ENCODE data around the gene KCNA5. TPM values are rescaled to one million over a fixed set of nuclear protein-coding genes. Genes with fewer than 3 reads are reported as not detected.
A peak's percentile ranks its signal among the peaks of the same experiment; 100 is the strongest.

KCNA5 gene
- total RNA-seq, 1 experiment from 2014 or later: not detected

GRCh38 chr12:5016526-5016925, 27.2 kb upstream of the KCNA5 start:
- Histone ChIP-seq H3K27ac (no peak overlapping the region), H3K27me3 (replicated peaks) (peaks cover 24% of the 10 kb centered on the region)
- no peak for DNase-seq (ENCODE audit: low read depth in 1 of 2, low spot score in 2 of 2)

GRCh38 chr12:5017638-5018348, 25.9 kb upstream of the KCNA5 start:
- H3K27ac ChIP-seq: no peak overlapping the region
- H3K4me3 ChIP-seq: no peak overlapping the region
- H3K9me3 ChIP-seq (replicated peaks): no peaks in the 10 kb centered on the region
- no peaks in the 10 kb centered on the region for H3K36me3 ChIP-seq
- peaks cover 12% of the 10 kb centered on the region for H3K27me3 ChIP-seq (replicated peaks)
- DNase-seq (ENCODE audit: low read depth in 1 of 2, low spot score in 2 of 2): no peak
- no peaks in the 10 kb centered on the region for H3K4me1 ChIP-seq (replicated peaks)

More at GRCh38 chr12:5016526-5016925, 27.2 kb upstream of the KCNA5 start:
- Histone ChIP-seq H3K4me3 (no peak overlapping the region), H3K4me1 (replicated peaks) (no peaks in the 10 kb centered on the region), H3K36me3 (no peaks in the 10 kb centered on the region), H3K9me3 (replicated peaks) (no peaks in the 10 kb centered on the region)

GRCh38 chr12:5018677-5019076, 25.0 kb upstream of the KCNA5 start:
- Histone ChIP-seq H3K36me3 (no peaks in the 10 kb centered on the region), H3K4me1 (replicated peaks) (no peaks in the 10 kb centered on the region), H3K9me3 (replicated peaks) (no peaks in the 10 kb centered on the region), H3K27ac (no peak overlapping the region), H3K4me3 (no peak overlapping the region), H3K27me3 (replicated peaks) (peaks cover 6% of the 10 kb centered on the region)
- no peak for DNase-seq (ENCODE audit: low read depth in 1 of 2, low spot score in 2 of 2)

GRCh38 chr12:5022025-5022424, 21.7 kb upstream of the KCNA5 start:
- H3K27me3 ChIP-seq (replicated peaks): no peaks in the 10 kb centered on the region; the same call in 1 of the 2 replicates

GRCh38 chr12:5022465-5023061, 21.1 kb upstream of the KCNA5 start:
- Histone ChIP-seq H3K4me3 (no peak overlapping the region), H3K9me3 (replicated peaks) (no peaks in the 10 kb centered on the region), H3K4me1 (replicated peaks) (no peaks in the 10 kb centered on the region), H3K27me3 (replicated peaks) (peaks cover 3% of the 10 kb centered on the region; the same call in 1 of the 2 replicates), H3K27ac (no peak overlapping the region), H3K36me3 (no peaks in the 10 kb centered on the region)
- peak in 1 of 2 experiments; percentile 32 for DNase-seq (ENCODE audit: low read depth in 1 of 2, low spot score in 2 of 2)

More at GRCh38 chr12:5022025-5022424, 21.7 kb upstream of the KCNA5 start:
- Histone ChIP-seq H3K27ac (no peak overlapping the region), H3K9me3 (replicated peaks) (no peaks in the 10 kb centered on the region), H3K4me3 (no peak overlapping the region), H3K4me1 (replicated peaks) (no peaks in the 10 kb centered on the region), H3K36me3 (no peaks in the 10 kb centered on the region)
- DNase-seq (ENCODE audit: low read depth in 1 of 2, low spot score in 2 of 2): no peak

GRCh38 chr12:5023842-5024241, 19.8 kb upstream of the KCNA5 start:
- H3K36me3 ChIP-seq: no peaks in the 10 kb centered on the region
- no peak for DNase-seq (ENCODE audit: low read depth in 1 of 2, low spot score in 2 of 2)
- no peaks in the 10 kb centered on the region for H3K9me3 ChIP-seq (replicated peaks)
- no peak overlapping the region for H3K27ac ChIP-seq
- no peaks in the 10 kb centered on the region for H3K4me1 ChIP-seq (replicated peaks)
- peaks cover 3% of the 10 kb centered on the region; the same call in 1 of the 2 replicates for H3K27me3 ChIP-seq (replicated peaks)
- H3K4me3 ChIP-seq: no peak overlapping the region

GRCh38 chr12:5026342-5026938, 17.2 kb upstream of the KCNA5 start:
- no peak for DNase-seq (ENCODE audit: low read depth in 1 of 2, low spot score in 2 of 2)
- H3K4me3 ChIP-seq: no peak overlapping the region
- H3K4me1 ChIP-seq (replicated peaks): no peaks in the 10 kb centered on the region

GRCh38 chr12:5027046-5027821, 16.4 kb upstream of the KCNA5 start:
- no peak overlapping the region for H3K27ac ChIP-seq
- peaks cover 7% of the 10 kb centered on the region for H3K27me3 ChIP-seq (replicated peaks)
- H3K36me3 ChIP-seq: no peaks in the 10 kb centered on the region
- no peak overlapping the region for H3K4me3 ChIP-seq
- no peaks in the 10 kb centered on the region for H3K4me1 ChIP-seq (replicated peaks)
- DNase-seq (ENCODE audit: low read depth in 1 of 2, low spot score in 2 of 2): no peak
- H3K9me3 ChIP-seq (replicated peaks): no peaks in the 10 kb centered on the region

More at GRCh38 chr12:5026342-5026938, 17.2 kb upstream of the KCNA5 start:
- H3K27ac ChIP-seq: no peak overlapping the region
- H3K36me3 ChIP-seq: no peaks in the 10 kb centered on the region
- peaks cover 7% of the 10 kb centered on the region for H3K27me3 ChIP-seq (replicated peaks)
- no peaks in the 10 kb centered on the region for H3K9me3 ChIP-seq (replicated peaks)

GRCh38 chr12:5030066-5030465, 13.6 kb upstream of the KCNA5 start:
- H3K4me3 ChIP-seq: no peak overlapping the region
- H3K36me3 ChIP-seq: no peaks in the 10 kb centered on the region
- no peak for DNase-seq (ENCODE audit: low read depth in 1 of 2, low spot score in 2 of 2)
- no peaks in the 10 kb centered on the region for H3K9me3 ChIP-seq (replicated peaks)
- no peak overlapping the region for H3K27ac ChIP-seq
- peaks cover 7% of the 10 kb centered on the region for H3K27me3 ChIP-seq (replicated peaks)
- H3K4me1 ChIP-seq (replicated peaks): no peaks in the 10 kb centered on the region

GRCh38 chr12:5031242-5031641, 12.4 kb upstream of the KCNA5 start:
- H3K36me3 ChIP-seq: no peaks in the 10 kb centered on the region
- H3K9me3 ChIP-seq (replicated peaks): no peaks in the 10 kb centered on the region
- DNase-seq (ENCODE audit: low read depth in 1 of 2, low spot score in 2 of 2): no peak
- H3K4me1 ChIP-seq (replicated peaks): no peaks in the 10 kb centered on the region
- H3K27me3 ChIP-seq (replicated peaks): peaks cover 7% of the 10 kb centered on the region
- no peak overlapping the region for H3K27ac ChIP-seq
- H3K4me3 ChIP-seq: no peak overlapping the region

GRCh38 chr12:5031958-5032357, 11.7 kb upstream of the KCNA5 start:
- no peak overlapping the region for H3K27ac ChIP-seq
- no peak overlapping the region for H3K4me3 ChIP-seq
- H3K36me3 ChIP-seq: no peaks in the 10 kb centered on the region
- no peak for DNase-seq (ENCODE audit: low read depth in 1 of 2, low spot score in 2 of 2)
- H3K4me1 ChIP-seq (replicated peaks): no peaks in the 10 kb centered on the region
- no peaks in the 10 kb centered on the region; the same call in 1 of the 2 replicates for H3K9me3 ChIP-seq (replicated peaks)
- H3K27me3 ChIP-seq (replicated peaks): peaks cover 7% of the 10 kb centered on the region

GRCh38 chr12:5032821-5033220, 10.9 kb upstream of the KCNA5 start:
- H3K9me3 ChIP-seq (replicated peaks): no peaks in the 10 kb centered on the region; the same call in 1 of the 2 replicates
- no peaks in the 10 kb centered on the region for H3K4me1 ChIP-seq (replicated peaks)
- peaks cover 4% of the 10 kb centered on the region for H3K27me3 ChIP-seq (replicated peaks)
- no peak overlapping the region for H3K4me3 ChIP-seq
- no peak for DNase-seq (ENCODE audit: low read depth in 1 of 2, low spot score in 2 of 2)
- no peak overlapping the region for H3K27ac ChIP-seq
- H3K36me3 ChIP-seq: no peaks in the 10 kb centered on the region

- Histone ChIP-seq H3K27me3 (replicated peaks) (peaks cover 4% of the 10 kb centered on the region), H3K4me3 (no peak overlapping the region), H3K27ac (no peak overlapping the region), H3K36me3 (no peaks in the 10 kb centered on the region), H3K9me3 (replicated peaks) (no peaks in the 10 kb centered on the region; the same call in 1 of the 2 replicates), H3K4me1 (replicated peaks) (no peaks in the 10 kb centered on the region)
- no peak for DNase-seq (ENCODE audit: low read depth in 1 of 2, low spot score in 2 of 2)
Observed at GRCh38 chr12:5033883-5034282, 9.8 kb upstream of the KCNA5 start.
